Measurements from ENCODE around the gene POU3F2. TPM values are rescaled to one million over a fixed set of nuclear protein-coding genes. Genes with fewer than 3 reads are reported as not detected.

Gene POU3F2
- total and polyA plus RNA-seq, 2 experiments from 2014 or later = 0.13 TPM; not detected in 1

Other genes with a start within 250 kb of the POU3F2 start
- gene FBXL4, start 113.4 kb downstream of the POU3F2 start, total RNA-seq = 25.6 and 31.0 TPM in 2 replicates
- 10.8 and 13.1 TPM in 2 replicates for gene FBXL4, start 113.4 kb downstream of the POU3F2 start, polyA plus RNA-seq

Data from hepatocyte (in vitro differentiated cells).